GM18861 (cell line): Measurements from ENCODE around the gene ALKBH2.

Experiments
- ATAC-seq: cut with Tn5 transposase; IDR thresholded peaks from one replicate; pipeline ENCODE4 v1.9.1; 2021; ENCODE audit not compliant: unreplicated experiment

ALKBH2 gene

GRCh38 chr12:109114644-109115043, 21.4 kb upstream of the ALKBH2 start:
- no peak for ATAC-seq

- no peak for ATAC-seq
Measured at GRCh38 chr12:109113661-109114321, 20.5 kb upstream of the ALKBH2 start.

GRCh38 chr12:109112720-109113465, 19.6 kb upstream of the ALKBH2 start:
- no peak for ATAC-seq

- ATAC-seq, result no peak
Measured at GRCh38 chr12:109110988-109111495, 17.8 kb upstream of the ALKBH2 start.

GRCh38 chr12:109109746-109110350, 16.6 kb upstream of the ALKBH2 start:
- no peak for ATAC-seq

- ATAC-seq, result no peak
Measured at GRCh38 chr12:109105176-109105575, 11.9 kb upstream of the ALKBH2 start.

- ATAC-seq, result no peak
Measured at GRCh38 chr12:109102491-109102890, 9.2 kb upstream of the ALKBH2 start.

- ATAC-seq, result no peak
Measured at GRCh38 chr12:109100741-109101140, 7.5 kb upstream of the ALKBH2 start.

GRCh38 chr12:109099431-109100020, 6.3 kb upstream of the ALKBH2 start:
- no peak for ATAC-seq

GRCh38 chr12:109098651-109099050, 5.4 kb upstream of the ALKBH2 start:
- ATAC-seq, result no peak

- peak; percentile 16 for ATAC-seq
Measured at GRCh38 chr12:109098183-109098604, 4.9 kb upstream of the ALKBH2 start.

GRCh38 chr12:109097435-109098182, 4.3 kb upstream of the ALKBH2 start, which contains the start of gene UNG:
Gene UNG, plus strand, starts transcription at chr12:109097597. Its CDS starts 83 bp downstream, at chr12:109097680.
- peak; percentile 81 for ATAC-seq

GRCh38 chr12:109097140-109097434, 3.8 kb upstream of the ALKBH2 start:
- ATAC-seq, result no peak

- ATAC-seq, result no peak
Measured at GRCh38 chr12:109092497-109093021, 713 bp downstream of the ALKBH2 start.

GRCh38 chr12:109089683-109090082, 3.6 kb downstream of the ALKBH2 start:
- ATAC-seq, result no peak

- ATAC-seq, result no peak
Measured at GRCh38 chr12:109088818-109089217, 4.5 kb downstream of the ALKBH2 start.

GRCh38 chr12:109087250-109087649, 6.0 kb downstream of the ALKBH2 start:
- ATAC-seq, result no peak

- ATAC-seq, result no peak
Measured at GRCh38 chr12:109085590-109085989, 7.7 kb downstream of the ALKBH2 start.

GRCh38 chr12:109084425-109084824, 8.8 kb downstream of the ALKBH2 start:
- no peak for ATAC-seq

GRCh38 chr12:109082751-109083150, 10.5 kb downstream of the ALKBH2 start:
- ATAC-seq, result no peak

- no peak for ATAC-seq
Measured at GRCh38 chr12:109074866-109075265, 18.4 kb downstream of the ALKBH2 start.
